CD4-positive, alpha-beta T cell treated with Interleukin-1 beta for 1 hour (primary cell): ENCODE data around the gene CYLD.

Source experiments
- DNase-seq, 2 donors: peaks; one replicate each; pipeline ENCODE4 v3.0.0-alpha.2; 2020 to 2022

Gene CYLD

DNA sequence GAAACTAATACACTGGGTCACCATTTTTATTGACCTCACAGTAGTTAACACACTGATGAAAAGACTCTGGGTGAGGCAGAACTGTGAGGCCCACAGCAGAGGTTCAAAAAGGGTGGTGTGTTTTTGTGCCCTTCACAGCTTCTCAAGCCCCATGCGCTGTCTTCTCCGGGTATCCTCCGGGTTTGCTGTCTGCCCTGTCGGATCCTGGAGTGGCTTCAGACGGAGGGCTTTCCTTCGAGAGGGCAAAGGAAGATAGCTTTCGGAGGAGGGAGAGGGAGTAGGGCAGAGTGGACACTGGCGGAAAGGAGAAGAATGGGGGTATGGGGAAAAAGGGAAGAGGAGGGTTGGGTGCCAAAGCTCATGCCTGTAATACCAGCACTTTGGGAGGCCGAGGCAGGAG is 80.8 kb downstream of the CYLD start:
- no peak for DNase-seq

- DNase-seq: no peak
These were observed 85.0 kb downstream of the CYLD start for GRCh38 chr16:50826797-50827316.

DNA sequence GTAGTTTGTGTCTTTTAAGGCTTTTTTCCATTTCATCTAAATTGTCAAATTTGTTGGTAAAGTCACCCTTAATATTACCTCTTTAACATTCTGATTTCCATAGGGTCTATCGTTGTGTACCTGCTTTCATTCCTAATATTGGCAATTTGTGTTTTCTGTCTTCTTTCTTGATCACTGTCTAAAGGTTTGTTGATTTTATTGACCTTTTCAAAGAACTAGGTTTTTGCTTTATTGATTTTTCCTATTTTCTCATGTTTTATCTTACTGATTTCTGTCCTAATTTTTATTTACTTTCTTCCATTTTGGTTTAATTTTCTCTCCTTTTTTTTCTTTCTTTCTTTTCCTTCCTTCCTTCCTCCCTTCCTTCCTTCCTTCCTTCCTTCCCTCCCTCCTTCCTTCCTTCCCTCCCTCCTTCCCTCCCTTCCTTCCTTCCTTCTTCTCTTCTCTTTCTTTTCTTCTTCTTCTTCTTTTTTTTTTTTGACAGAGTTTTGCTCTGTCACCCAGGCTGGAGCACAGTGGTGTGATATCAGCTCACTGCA is 86.3 kb downstream of the CYLD start:
- no peak for DNase-seq

DNA sequence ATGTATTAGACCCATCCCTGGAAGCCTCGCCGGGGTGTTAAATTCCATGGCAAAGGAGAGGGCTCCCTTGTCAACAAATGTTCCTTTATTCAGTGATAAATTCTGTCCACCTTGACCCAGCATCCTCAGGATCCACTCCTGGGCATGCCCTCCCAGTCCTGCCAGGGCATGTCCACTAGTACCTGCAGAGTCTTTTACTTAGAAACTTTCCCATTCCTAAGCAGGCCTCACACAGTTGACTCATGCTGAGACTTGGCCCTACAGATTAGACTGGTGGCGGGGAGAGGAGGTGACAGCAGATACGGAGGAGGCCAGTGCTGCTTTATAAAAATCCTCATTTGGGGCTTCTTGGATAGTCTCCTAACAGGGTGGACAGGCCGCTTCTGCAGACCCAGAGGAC is 88.8 kb downstream of the CYLD start:
- no peak for DNase-seq

- DNase-seq: no peak
These were observed 89.9 kb downstream of the CYLD start for GRCh38 chr16:50831751-50832150.

DNA sequence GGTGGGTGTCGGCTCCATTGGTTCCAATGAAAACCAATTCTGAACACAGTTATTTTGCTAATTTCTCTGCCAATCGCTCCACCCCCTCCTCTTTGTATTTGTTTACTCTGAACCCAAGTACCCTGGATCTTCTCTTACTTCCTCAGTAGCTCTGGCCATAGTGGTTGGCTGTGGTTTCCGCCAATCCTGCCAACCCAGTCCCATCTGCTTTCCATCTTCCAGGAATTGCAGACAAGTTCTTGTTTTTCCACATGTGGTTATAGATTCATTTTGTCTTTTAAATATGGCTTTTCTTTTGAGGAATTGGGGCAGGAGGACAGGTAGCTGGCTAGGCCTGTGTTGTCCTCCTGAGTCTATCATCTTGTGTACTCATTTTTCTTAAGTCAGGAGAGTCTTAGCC is 92.0 kb downstream of the CYLD start:
- DNase-seq: no peak

DNA sequence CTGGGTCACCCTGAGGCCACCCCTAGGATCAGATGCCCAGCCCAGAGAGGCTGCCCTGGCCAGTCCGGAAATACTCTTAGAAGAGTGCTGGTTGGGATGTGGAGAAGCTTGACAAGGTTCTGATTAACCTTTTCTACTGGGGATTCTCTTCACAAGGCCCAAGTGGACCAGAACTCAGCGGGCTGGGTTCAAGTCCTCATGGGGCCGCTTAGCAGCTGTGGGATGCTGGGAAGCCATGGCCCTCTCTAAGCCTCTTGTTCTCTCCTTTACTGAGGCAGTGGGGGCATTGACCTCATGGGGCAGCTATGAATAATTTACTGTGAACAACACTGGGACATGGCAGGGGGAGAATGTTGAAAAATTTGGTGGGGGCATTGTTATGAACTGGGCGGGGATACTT is 92.8 kb downstream of the CYLD start:
- DNase-seq: no peak

- no peak for DNase-seq
These were observed 93.6 kb downstream of the CYLD start for GRCh38 chr16:50835358-50836060.

DNA sequence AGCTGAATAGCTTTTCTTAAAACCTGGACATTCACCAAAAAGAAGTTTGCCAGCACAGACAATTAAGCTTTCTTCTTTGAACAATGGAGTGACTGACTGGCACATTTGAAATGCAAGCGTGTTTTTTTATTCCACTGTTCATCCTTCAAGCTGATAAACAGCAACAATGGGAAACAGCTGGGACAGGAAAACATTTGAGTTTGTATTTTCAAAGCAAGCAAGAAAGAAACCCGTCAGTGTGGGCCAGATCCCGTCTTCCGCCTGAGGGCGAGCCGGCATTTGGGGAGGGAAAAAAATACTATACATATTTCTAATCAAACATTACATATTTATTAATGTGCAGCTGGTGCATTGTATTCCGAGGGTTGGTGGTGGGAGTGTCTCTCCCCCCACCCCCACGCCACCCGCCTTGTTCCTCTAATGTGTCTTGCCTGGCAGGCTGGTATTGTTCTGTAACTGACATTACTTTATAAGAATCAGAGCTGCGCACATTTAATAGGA is 94.3 kb downstream of the CYLD start:
- no peak for DNase-seq

DNA sequence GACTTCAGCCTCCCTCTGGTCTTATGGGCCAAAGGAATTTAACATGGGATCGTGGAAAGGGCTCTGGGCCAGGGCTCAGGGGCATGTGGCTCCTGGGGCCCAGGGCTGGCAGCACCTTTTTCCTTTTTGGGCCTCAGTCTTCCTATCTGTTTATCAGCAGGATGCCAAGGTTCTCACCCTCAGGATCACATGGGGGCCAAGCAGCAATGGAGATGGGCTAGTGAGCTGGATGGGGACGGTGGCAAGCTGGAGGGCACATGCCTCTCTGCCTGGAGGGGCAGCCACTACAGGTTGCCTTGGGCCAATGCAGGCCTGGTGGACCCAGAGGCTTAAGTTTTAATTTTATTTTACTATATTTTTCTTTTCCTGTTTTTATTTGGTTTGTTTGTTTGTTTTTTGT is 95.4 kb downstream of the CYLD start:
- no peak for DNase-seq

GRCh38 chr16:50838165-50838564 is 96.3 kb downstream of the CYLD start:
- no peak for DNase-seq

DNA sequence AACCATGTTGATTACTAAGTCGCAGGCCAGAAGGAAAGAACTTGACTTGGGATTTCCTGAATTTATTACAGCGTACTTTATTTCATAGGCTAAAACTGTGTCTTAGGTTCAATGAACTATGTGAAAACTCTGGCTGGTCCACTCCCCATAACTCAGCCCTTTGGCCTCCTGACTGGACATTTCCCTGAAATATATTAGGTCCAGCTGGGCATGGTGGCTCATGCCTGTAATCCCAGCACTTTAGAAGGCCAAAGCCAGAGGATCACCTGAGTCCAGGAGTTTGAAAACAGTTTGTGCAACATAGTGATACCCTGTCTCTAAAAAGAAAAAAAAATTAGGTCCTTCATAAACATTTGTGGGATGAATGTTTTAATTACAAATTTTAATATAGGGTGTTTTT is 97.0 kb downstream of the CYLD start:
- no peak for DNase-seq

DNA sequence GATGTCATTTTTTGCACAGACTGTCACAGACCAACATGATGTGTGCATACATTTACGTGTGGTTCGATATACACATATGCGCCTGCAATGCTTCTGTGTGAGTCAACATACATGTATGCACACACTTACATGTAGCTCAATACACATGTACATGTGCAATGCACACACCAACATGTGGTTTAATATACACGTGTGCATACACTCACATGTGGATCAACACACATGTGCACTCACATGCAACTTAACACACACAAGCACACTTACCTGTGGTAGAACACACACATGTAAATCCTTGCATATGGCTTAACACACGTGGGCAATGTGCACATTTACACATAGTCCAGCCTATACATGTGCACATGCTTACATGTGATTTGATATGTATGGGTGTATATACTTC is 97.5 kb downstream of the CYLD start:
- no peak for DNase-seq

DNA sequence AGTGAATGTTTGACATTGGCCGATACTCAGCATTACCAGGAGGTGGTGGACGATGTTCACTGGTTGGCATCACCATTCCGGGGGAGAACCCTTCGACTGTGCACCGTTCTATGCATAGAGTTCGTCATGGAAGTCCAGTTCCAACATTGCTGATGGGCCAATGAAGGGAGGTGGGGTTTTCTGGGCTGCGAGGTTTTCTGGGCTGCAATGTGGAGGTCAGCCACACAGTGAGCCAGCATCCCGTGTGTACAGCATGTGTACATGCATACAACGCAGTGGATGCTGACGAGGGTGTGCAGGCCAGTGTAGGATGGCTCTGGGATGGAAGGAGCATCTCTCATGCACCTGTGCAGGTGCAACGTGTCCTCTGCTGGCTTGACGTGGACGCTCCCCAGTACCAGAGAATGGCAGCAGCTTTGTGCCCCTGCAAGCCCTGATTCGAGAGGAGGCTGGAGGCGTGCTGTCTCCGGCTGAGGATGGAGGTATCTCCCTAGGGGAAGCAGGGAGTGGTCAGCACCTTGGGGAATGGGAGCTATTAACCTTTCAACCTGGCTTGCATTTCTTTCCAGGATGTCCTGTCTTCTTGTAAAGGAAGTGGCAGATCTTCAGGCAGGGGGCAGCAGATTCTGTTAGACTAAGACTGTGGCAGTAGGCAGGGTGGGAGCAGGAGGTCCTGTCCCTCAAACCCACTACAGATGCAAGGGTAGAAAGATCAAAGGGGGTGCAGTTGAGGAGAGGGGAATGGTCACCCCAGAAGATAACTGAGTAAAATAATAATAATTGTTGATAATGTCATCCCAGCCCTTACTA is 98.2 kb downstream of the CYLD start:
- no peak for DNase-seq

- peak; percentile 11 to 22 for DNase-seq
These were observed 99.4 kb downstream of the CYLD start for GRCh38 chr16:50841081-50841886.

- DNase-seq: no peak
These were observed 100.2 kb downstream of the CYLD start for GRCh38 chr16:50842013-50842505.

- no peak for DNase-seq
These were observed 100.7 kb downstream of the CYLD start for GRCh38 chr16:50842589-50842988.

- DNase-seq: no peak
These were observed 103.0 kb downstream of the CYLD start for GRCh38 chr16:50844840-50845239.

- no peak for DNase-seq
These were observed 103.4 kb downstream of the CYLD start for GRCh38 chr16:50845296-50845695.

DNA sequence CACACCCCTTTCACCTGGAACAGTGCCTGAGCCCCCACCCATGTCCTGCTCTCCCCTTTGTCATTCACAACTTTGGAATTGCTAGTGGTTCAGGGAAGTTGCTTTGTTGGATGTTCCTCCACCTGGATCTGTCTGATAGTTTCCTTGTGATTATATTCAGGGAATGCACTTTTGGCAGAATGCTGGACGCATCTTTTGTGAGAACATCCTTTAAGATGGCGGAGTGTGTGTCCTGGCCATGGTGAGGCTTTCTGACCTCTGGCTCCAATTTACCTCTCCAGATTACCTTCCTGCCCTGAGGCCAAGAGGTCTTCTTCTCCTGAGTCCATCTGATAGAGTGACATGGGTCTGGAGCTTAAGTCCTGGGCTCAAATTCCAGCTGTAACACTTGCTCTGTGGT is 104.6 kb downstream of the CYLD start:
- no peak for DNase-seq

- no peak for DNase-seq
These were observed 105.3 kb downstream of the CYLD start for GRCh38 chr16:50847166-50847565.

GRCh38 chr16:50848755-50849514 is 107.0 kb downstream of the CYLD start:
- DNase-seq: no peak
